CD4-positive, CD25-positive, alpha-beta regulatory T cell (primary cell): Measurements from ENCODE around the gene PREP. TPM values are rescaled to one million over a fixed set of nuclear protein-coding genes. Genes with fewer than 3 reads are reported as not detected.

Experiments used
- ATAC-seq, 2 donors: fragments of 150-1000 bp; cut with Tn5 transposase; one replicate each; pipeline ENCODE4 v1.10.0; 2021; ENCODE audit warnings: low read depth in 2 of 2, moderate number of reproducible peaks in 2 of 2, moderate library complexity in 1 of 2
- DNase-seq, 3 donors: peaks; one replicate each; pipeline versions ENCODE4 v3.0.0 to v3.0.0-alpha.2; 2012 to 2022; ENCODE audit warnings: mixed read lengths in 1 of 3
- H3K27ac ChIP-seq: one replicate; pipeline ENCODE4 v1.7.0; 2013; ENCODE audit warnings: mild to moderate bottlenecking, low read length; ENCODE audit not compliant: insufficient read depth, poor library complexity, severe bottlenecking
- H3K27me3 ChIP-seq: one replicate; pipeline ENCODE4 v1.7.0; 2013; ENCODE audit warnings: low read length; ENCODE audit not compliant: control insufficient read depth, insufficient read depth
- H3K36me3 ChIP-seq: one replicate; pipeline ENCODE4 v1.7.0; 2013; ENCODE audit warnings: mild to moderate bottlenecking, low read length, moderate library complexity; ENCODE audit not compliant: control insufficient read depth, insufficient read depth
- H3K4me1 ChIP-seq: 2 replicates; pipeline ENCODE4 v1.7.0; 2013; ENCODE audit warnings: mild to moderate bottlenecking, low read length; ENCODE audit not compliant: insufficient read depth, control insufficient read depth, poor library complexity, severe bottlenecking
- H3K4me3 ChIP-seq: one replicate; pipeline ENCODE4 v1.7.0; 2013; ENCODE audit warnings: low read depth, mild to moderate bottlenecking, low read length, moderate library complexity
- H3K9me3 ChIP-seq, 2 experiments: 1 replicate in 1 of 2; 2 replicates in 1 of 2; pipeline ENCODE4 v1.7.0; 2013; ENCODE audit warnings: low read length in 2 of 2, mild to moderate bottlenecking in 1 of 2, moderate library complexity in 1 of 2; ENCODE audit not compliant: control insufficient read depth in 2 of 2
- H3K27ac Mint-ChIP-seq, 3 donors: one replicate each; pipeline ENCODE4 v1.8.0; 2020 to 2022; ENCODE audit warnings: mild to moderate bottlenecking in 3 of 3, mixed read lengths in 3 of 3, moderate library complexity in 2 of 3
- H3K27me3 Mint-ChIP-seq: one replicate; pipeline ENCODE4 v1.8.0; 2022; ENCODE audit warnings: mild to moderate bottlenecking, mixed read lengths
- H3K36me3 Mint-ChIP-seq: one replicate; pipeline ENCODE4 v1.8.0; 2020; ENCODE audit warnings: mixed read lengths
- H3K4me1 Mint-ChIP-seq, 4 donors: one replicate each; pipeline ENCODE4 v1.8.0; 2020 to 2022; ENCODE audit warnings: mixed read lengths in 4 of 4, mild to moderate bottlenecking in 1 of 4
- H3K4me3 Mint-ChIP-seq, 4 donors: one replicate each; pipeline ENCODE4 v1.8.0; 2020 to 2022; ENCODE audit warnings: mild to moderate bottlenecking in 4 of 4, mixed read lengths in 4 of 4, moderate library complexity in 3 of 4
- H3K9me3 Mint-ChIP-seq, 7 donors: one replicate each; pipeline ENCODE4 v1.8.0; 2020 to 2022; ENCODE audit warnings: mixed read lengths in 7 of 7, mild to moderate bottlenecking in 3 of 7, moderate library complexity in 2 of 7
- polyA plus RNA-seq, 4 donors: library from polyadenylated mRNA; unstranded; fragments of 300-500 nt; fragmentation: Illumina TruSeq; gene quantifications; one replicate each; pipeline ENCODE4 v1.2.3, GENCODE V29; 2021
- total RNA-seq: library from RNA; stranded (reverse); gene quantifications from one replicate; pipeline ENCODE4 v1.2.3, GENCODE V29; 2022

Gene PREP
- total and polyA plus RNA-seq, 5 donors from 2014 or later: 33.8 to 49.7 (median 41.8) TPM

DNA sequence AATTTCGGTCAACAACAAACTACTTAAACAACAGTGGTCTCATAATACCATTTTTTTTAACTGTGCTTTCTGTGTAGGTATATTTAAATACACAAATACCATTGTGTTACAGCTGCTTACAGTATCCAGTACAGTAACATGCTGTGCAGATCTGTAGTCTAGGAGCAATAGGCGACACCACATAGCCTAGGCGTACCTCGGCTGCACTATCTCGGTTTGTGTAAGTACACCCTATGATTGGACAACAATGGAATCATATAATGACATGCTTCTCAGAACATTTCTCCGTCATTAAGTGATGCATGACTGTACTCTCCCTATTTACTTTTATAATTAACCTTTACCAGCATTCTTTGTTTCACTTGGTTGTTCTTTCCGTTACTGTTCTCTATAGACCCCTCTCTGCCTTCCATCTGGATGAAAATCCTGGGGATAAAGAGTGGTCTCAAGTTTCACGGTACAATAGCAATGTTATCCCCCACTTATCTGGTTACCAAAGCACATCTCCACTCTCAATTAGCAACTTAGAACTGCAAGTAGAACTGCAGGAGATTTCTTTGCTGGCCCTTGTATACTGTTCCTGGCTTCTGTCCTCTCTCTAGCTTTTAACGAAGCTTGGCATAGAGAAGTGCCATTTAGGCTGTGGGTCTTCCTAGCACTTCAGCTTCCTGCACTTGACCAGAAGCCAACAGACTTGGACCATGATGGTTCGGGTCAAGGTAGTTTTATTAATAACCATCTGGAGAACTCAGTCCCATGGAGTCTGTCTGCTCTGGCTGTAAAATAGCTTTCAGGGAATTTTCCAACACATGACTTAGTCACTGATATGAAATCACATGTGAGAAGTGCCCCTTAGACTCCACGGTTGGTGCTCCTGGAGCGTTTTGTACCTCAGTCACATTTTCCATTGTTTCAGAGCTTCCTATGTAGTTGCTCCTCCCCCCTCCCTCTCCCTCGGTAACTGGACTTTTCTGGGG lies 142.7 kb downstream of the PREP start:
- Histone ChIP-seq H3K27me3 (peaks cover 4% of the 10 kb centered on the region), H3K4me3 (no peak overlapping the region), H3K9me3 (no peaks in the 10 kb centered on the region), H3K27ac (no peak overlapping the region), H3K4me1 (no peaks in the 10 kb centered on the region), H3K36me3 (no peaks in the 10 kb centered on the region)
- Mint-ChIP-seq H3K27ac (no peak overlapping the region), H3K4me3 (no peak overlapping the region), H3K36me3 (no peaks in the 10 kb centered on the region), H3K9me3 (peaks cover 0 to 6% (median 0%) of the 10 kb centered on the region in 7 donors), H3K27me3 (peaks cover 16% of the 10 kb centered on the region), H3K4me1 (no peaks in the 10 kb centered on the region)
- ATAC-seq (no peak), DNase-seq (no peak)

DNA sequence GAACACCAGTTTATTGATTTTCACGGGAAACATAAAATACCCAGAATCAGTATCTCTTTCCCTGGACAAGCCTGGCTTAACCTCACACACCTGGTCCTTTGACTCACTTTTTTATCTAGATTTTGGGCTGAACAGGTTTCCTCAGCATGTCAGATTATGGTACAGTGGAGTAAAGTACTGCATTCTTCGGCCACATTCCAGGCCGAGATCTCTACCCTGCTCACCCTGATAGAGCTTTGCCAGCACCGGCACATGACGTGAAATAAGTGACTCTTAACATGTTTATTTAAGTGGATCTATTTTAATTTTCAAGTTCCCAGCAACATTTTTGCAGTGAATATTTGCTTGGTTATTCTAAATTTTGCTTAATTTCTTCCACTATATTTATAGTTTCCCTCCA lies 144.1 kb downstream of the PREP start:
- no peaks in the 10 kb centered on the region for H3K4me1 Mint-ChIP-seq
- no peak overlapping the region for H3K4me3 ChIP-seq
- H3K36me3 Mint-ChIP-seq: no peaks in the 10 kb centered on the region
- peaks cover 4% of the 10 kb centered on the region for H3K27me3 ChIP-seq
- no peaks in the 10 kb centered on the region for H3K4me1 ChIP-seq
- H3K9me3 Mint-ChIP-seq: peaks cover 0 to 6% (median 0%) of the 10 kb centered on the region in 7 donors
- H3K27ac Mint-ChIP-seq: no peak overlapping the region
- H3K27me3 Mint-ChIP-seq: peaks cover 16% of the 10 kb centered on the region
- no peak for DNase-seq
- no peak overlapping the region for H3K4me3 Mint-ChIP-seq
- no peaks in the 10 kb centered on the region for H3K36me3 ChIP-seq
- no peak overlapping the region for H3K27ac ChIP-seq
- ATAC-seq: no peak
- H3K9me3 ChIP-seq: no peaks in the 10 kb centered on the region

DNA sequence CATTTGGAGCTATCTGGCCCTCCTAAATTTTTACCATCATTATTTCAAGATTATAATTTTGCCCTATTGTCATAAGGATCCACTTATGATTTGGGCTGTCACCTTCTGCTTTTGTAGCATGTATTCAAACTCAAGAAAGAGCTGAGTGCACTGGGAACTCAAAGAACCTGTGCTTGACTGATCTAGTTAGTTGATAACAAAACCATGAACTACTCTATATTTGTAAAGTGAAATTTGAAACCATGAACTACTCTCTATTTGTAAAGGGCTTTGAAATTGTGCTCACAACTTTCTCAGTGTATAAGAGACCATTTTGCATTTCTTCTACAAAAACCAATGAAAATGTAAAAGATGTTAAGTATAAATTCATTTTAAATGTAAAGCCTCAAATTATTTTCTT lies 145.5 kb downstream of the PREP start:
- Histone ChIP-seq H3K9me3 (no peaks in the 10 kb centered on the region), H3K4me1 (no peaks in the 10 kb centered on the region), H3K4me3 (no peak overlapping the region), H3K27ac (no peak overlapping the region), H3K36me3 (no peaks in the 10 kb centered on the region), H3K27me3 (peaks cover 4% of the 10 kb centered on the region)
- no peaks in the 10 kb centered on the region for H3K4me1 Mint-ChIP-seq
- peaks cover 0 to 6% (median 0%) of the 10 kb centered on the region in 7 donors for H3K9me3 Mint-ChIP-seq
- H3K27me3 Mint-ChIP-seq: peaks cover 16% of the 10 kb centered on the region
- DNase-seq (no peak), ATAC-seq (no peak)
- no peaks in the 10 kb centered on the region for H3K36me3 Mint-ChIP-seq
- H3K27ac Mint-ChIP-seq: no peak overlapping the region
- no peak overlapping the region for H3K4me3 Mint-ChIP-seq

DNA sequence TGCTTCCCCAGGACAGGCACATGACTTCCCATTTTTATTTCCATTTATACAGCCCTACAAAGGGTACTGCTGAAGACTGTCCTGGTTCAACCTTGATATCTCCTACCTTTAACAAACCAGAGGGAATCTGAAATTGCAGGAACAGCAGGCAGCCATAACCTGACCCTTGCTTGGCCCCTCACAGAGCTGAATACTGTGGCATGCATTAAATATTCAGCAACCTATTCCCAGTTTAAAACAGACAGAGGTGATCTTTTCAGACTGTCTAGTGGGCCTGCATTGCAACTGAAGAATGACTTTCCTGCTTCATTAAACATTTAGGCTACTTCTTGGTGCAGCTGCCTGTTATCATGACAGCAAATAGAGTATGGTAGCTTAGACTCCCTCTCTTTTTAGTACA lies 146.3 kb downstream of the PREP start:
- no peak for DNase-seq
- H3K27ac ChIP-seq: no peak overlapping the region
- peaks cover 4% of the 10 kb centered on the region for H3K27me3 ChIP-seq
- Mint-ChIP-seq H3K4me3 (no peak overlapping the region), H3K36me3 (no peaks in the 10 kb centered on the region), H3K4me1 (no peaks in the 10 kb centered on the region), H3K27ac (no peak overlapping the region), H3K27me3 (peaks cover 15% of the 10 kb centered on the region), H3K9me3 (peaks cover 0 to 6% (median 0%) of the 10 kb centered on the region in 7 donors)
- no peak for ATAC-seq
- no peaks in the 10 kb centered on the region for H3K9me3 ChIP-seq
- no peak overlapping the region for H3K4me3 ChIP-seq
- H3K36me3 ChIP-seq: no peaks in the 10 kb centered on the region
- H3K4me1 ChIP-seq: no peaks in the 10 kb centered on the region

DNA sequence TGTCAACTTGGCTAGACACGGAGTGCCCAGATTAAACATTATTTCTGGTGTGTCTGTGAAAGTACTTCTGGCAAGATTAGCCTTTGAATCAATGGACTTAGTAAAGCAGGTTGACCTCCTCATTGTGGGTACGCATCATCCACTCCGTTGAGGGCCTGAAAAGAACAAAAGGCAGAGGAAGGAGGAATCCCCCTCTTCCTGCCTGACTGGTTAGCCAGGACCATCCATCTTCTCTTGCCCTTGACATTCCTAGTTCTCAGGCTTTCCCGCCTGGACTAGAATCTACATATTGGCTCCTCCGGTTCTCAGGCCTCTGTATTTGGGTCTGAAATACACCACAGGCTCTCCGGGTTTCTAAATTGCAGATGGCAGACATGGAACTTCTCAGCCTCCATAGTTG lies 149.1 kb downstream of the PREP start:
- H3K9me3 ChIP-seq: no peaks in the 10 kb centered on the region
- H3K27ac ChIP-seq: no peak overlapping the region
- H3K4me1 ChIP-seq: no peaks in the 10 kb centered on the region
- Mint-ChIP-seq H3K4me3 (no peak overlapping the region), H3K27ac (no peak overlapping the region), H3K27me3 (peaks cover 11% of the 10 kb centered on the region), H3K9me3 (peaks cover 0 to 6% (median 0%) of the 10 kb centered on the region in 7 donors), H3K36me3 (no peaks in the 10 kb centered on the region), H3K4me1 (no peaks in the 10 kb centered on the region)
- no peaks in the 10 kb centered on the region for H3K36me3 ChIP-seq
- no peak for DNase-seq
- no peak overlapping the region for H3K4me3 ChIP-seq
- no peak for ATAC-seq
- H3K27me3 ChIP-seq: peaks cover 3% of the 10 kb centered on the region

DNA sequence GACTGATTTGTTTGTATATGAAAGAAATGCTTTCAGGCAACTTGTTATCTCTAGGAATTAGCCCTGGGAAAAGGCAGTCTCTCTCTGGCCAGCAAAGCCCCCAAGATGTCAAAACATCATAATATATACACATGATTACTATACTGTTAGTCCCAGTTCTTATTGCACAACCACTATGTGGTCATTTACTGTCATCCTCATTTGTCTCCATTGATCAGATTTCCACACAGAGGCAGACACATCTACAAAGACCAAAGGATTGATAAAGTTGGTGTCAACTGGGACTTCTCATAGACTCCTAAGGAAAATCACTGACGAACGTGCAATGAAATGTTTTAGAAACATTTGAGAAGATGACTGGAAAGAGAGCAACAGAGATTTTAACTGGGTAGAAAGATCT lies 151.2 kb downstream of the PREP start:
- Histone ChIP-seq H3K4me3 (no peak overlapping the region), H3K36me3 (no peaks in the 10 kb centered on the region), H3K4me1 (no peaks in the 10 kb centered on the region), H3K27me3 (no peaks in the 10 kb centered on the region), H3K9me3 (no peaks in the 10 kb centered on the region), H3K27ac (no peak overlapping the region)
- DNase-seq (no peak), ATAC-seq (no peak)
- no peaks in the 10 kb centered on the region for H3K4me1 Mint-ChIP-seq
- peaks cover 8% of the 10 kb centered on the region for H3K27me3 Mint-ChIP-seq
- H3K9me3 Mint-ChIP-seq: peaks cover 0 to 6% (median 0%) of the 10 kb centered on the region in 7 donors
- no peak overlapping the region for H3K27ac Mint-ChIP-seq
- H3K36me3 Mint-ChIP-seq: no peaks in the 10 kb centered on the region
- H3K4me3 Mint-ChIP-seq: no peak overlapping the region

DNA sequence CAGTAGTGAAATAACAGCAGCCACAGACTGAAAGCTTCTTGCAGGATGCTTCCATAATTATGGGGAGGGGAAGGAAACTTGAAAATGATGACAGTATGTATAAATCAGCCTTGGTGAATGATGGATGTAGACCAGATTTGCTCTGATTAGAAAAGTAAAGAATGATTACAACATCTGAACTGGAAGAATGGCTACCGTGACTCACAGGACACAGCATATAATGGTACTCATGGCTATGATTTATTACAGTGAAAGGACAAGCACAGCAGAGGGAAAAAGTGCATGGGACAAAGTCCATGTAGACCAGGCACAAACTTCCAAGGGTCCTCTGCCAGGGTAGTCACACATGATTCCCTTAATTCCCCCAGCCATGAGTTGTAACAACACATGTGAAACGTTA lies 152.3 kb downstream of the PREP start:
- Histone ChIP-seq H3K36me3 (no peaks in the 10 kb centered on the region), H3K27ac (no peak overlapping the region), H3K4me3 (no peak overlapping the region), H3K4me1 (no peaks in the 10 kb centered on the region), H3K9me3 (no peaks in the 10 kb centered on the region), H3K27me3 (no peaks in the 10 kb centered on the region)
- no peaks in the 10 kb centered on the region for H3K4me1 Mint-ChIP-seq
- no peak overlapping the region for H3K4me3 Mint-ChIP-seq
- H3K27ac Mint-ChIP-seq: no peak overlapping the region
- peaks cover 0 to 3% (median 0%) of the 10 kb centered on the region in 7 donors for H3K9me3 Mint-ChIP-seq
- H3K27me3 Mint-ChIP-seq: peaks cover 6% of the 10 kb centered on the region
- no peak for DNase-seq
- no peak for ATAC-seq
- H3K36me3 Mint-ChIP-seq: no peaks in the 10 kb centered on the region

DNA sequence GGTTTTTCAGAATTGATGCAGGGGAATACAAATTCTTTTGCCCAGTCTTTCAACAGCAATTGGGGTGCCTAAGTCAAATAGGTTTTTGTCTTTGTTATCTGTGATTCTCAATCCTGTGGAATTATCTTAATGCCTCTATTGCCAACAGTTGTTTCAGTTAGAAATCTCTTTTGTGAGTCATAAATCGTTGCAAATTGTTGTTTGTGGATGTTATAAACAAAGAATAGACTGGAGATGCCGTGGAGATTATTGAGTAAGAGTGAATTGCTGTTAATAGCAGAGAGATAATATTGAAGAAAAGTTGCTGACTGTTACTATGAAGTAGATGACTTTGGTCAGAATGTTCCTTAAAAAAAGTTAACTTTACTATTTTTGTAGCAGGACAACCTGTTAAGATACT lies 159.4 kb downstream of the PREP start:
- no peaks in the 10 kb centered on the region for H3K4me1 Mint-ChIP-seq
- ATAC-seq (no peak), DNase-seq (no peak)
- no peak overlapping the region for H3K27ac ChIP-seq
- no peak overlapping the region for H3K4me3 ChIP-seq
- H3K27me3 Mint-ChIP-seq: peaks cover 36% of the 10 kb centered on the region
- H3K9me3 ChIP-seq: no peaks in the 10 kb centered on the region
- peaks cover 0 to 3% (median under 1%) of the 10 kb centered on the region in 7 donors for H3K9me3 Mint-ChIP-seq
- H3K36me3 ChIP-seq: no peaks in the 10 kb centered on the region
- H3K36me3 Mint-ChIP-seq: no peaks in the 10 kb centered on the region
- H3K27ac Mint-ChIP-seq: no peak overlapping the region
- no peaks in the 10 kb centered on the region for H3K4me1 ChIP-seq
- peaks cover 7% of the 10 kb centered on the region for H3K27me3 ChIP-seq
- no peak overlapping the region for H3K4me3 Mint-ChIP-seq
